ENCODE measurements around the gene AMPD3.

GRCh38 chr11:10480760-10481159 lies 25.7 kb downstream of the AMPD3 start:
- TF ChIP-seq TAF1 (IDR thresholded peaks at IDR 0.05; ENCODE audit: low read depth, low read length), result no peak
- no peak for TF ChIP-seq POLR2AphosphoS5 (IDR thresholded peaks at IDR 0.05; ENCODE audit: low read depth, low read length)
- no peak for TF ChIP-seq POLR2A (IDR thresholded peaks at IDR 0.05; ENCODE audit: low read depth, low read length)
- TF ChIP-seq SPI1 (IDR thresholded peaks at IDR 0.05; ENCODE audit: low read depth, low read length), result no peak
- TF ChIP-seq POU2F2 (IDR thresholded peaks at IDR 0.05; ENCODE audit: low read depth, low read length), result no peak
- no peak for TF ChIP-seq PAX5 (IDR thresholded peaks at IDR 0.05; ENCODE audit: insufficient read depth, low read length, severe bottlenecking)
